Measurements from ENCODE around the gene ZNF862.
"Not testable (repeated sequence)": the region's sequence is repeated elsewhere in the genome, so short reads cannot be mapped to it uniquely, and the experiment has no call there.

The ZNF862 gene

DNA sequence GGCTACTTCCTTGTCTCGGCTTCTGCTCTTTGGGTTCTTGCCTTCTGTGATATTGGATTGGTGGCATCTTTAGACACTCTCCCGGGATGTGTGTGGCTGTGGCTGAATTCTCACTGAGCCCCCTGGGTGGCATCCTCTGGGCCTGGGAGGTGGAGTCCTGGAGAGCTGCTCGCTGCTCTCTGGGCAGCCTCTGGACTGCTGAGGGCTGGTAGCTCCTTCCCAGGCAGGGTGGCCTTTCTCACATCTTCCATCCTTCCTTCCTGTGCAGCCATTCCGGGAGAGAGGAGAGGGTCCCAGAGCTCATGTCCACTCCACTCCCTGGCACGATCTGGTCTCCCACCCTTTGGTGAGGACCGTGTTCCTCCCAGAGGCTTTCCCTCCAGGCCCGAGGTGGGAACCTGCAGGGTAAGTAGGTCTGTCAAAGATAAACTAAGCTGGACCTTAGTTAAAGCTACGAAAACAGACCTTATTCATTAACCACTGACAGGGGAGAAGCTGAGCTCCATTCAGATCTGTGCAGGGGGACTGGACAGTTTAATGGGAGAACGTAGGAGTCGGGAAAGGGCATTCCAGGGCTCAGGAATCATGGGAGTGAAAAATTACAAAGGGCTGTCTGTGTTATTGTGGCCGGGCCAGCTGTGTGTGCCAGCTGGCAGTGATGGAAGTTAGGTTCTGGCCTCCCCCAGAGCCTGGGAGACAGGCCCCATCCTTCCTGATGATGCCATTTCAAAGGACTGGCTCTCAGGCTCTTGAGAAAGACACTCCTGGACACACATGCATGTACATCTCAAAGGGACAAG lies 44.3 kb downstream of the ZNF862 start:
- no peak for FAIRE-seq

- FAIRE-seq: no peak
Measured at GRCh38 chr7:149883048-149883438, 44.9 kb downstream of the ZNF862 start.

GRCh38 chr7:149883452-149883861 lies 45.3 kb downstream of the ZNF862 start:
- peak; percentile 40 for FAIRE-seq

DNA sequence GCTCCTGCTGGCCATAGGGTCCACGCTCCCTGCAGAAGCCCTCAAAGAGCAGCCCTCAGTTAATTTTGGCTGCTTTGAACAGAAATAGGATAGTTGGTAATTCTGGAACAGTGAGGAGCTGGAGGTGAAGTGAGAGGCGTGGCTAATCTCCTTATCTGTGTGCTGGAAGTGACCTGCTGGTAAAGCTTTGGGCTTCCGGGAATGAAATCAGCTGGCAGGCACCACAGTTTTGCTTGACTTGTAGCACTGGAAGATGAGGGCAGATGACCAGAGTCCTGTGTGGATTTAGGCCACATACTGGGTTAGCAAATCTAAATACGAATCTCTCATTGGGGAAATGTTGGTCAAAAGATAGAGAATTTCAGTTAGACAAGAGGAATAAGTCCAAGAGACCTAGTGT lies 45.8 kb downstream of the ZNF862 start:
- no peak for FAIRE-seq

DNA sequence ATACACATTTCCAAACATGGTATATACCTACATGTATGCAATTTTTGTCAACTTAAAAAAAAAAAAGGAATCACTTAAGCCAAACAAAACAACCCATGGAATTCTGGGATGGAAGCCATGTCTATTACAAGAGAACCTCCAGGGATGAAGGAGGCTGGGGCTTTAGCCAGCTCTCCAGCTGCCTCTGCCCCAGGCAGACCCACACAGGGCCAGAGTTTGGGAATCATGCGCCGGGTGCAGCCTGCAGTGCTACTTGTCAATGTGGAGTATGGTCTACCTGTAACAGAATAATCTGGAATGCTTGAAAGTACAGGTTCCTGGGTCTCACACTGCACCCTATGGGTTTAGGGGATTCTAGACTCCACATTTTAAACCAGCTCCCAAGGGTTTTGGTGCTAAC lies 46.4 kb downstream of the ZNF862 start:
- no peak for FAIRE-seq

DNA sequence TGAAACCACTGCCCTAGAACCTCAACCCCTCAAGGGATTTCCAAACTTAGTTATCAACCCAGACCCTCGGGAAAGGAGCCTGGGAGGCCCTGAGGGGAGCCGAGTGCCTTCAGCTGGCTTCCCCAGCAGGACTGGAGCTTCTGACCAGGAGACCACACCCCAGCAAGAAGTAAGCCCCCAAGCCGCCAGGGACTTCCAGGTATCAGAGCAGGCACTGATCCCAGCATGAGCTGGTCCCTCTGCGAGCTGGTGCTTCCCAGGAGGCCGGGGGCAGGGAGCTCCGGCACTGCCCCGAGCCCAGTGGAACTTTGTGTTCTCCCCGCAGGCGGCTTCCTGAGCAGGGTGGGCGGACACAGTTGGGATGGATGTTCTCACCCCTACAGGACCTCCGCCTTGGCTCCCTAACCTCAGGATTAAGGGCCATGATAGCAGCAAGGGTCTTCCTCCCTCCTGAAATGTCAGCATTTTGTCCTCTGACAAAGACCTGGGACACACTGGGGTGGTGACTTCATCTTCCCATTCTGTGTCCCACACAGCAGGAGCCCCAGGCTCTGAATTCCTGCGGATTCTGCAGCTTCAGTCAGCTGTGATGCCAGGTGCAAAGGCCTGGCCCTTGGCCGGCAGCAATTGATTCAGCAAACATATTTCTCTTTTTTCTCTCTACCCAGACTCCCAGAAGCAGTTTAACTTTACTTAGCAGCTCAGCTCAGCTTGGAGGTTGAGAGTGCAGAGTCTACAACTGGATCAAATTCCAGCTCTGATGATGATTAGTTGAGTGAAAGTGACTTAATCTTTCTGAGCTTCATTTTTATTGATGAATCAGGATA lies 47.2 kb downstream of the ZNF862 start:
- FAIRE-seq: no peak

GRCh38 chr7:149886018-149886415 lies 47.8 kb downstream of the ZNF862 start:
- FAIRE-seq: no peak

- no peak for FAIRE-seq
Measured at GRCh38 chr7:149887311-149887710, 49.1 kb downstream of the ZNF862 start.

DNA sequence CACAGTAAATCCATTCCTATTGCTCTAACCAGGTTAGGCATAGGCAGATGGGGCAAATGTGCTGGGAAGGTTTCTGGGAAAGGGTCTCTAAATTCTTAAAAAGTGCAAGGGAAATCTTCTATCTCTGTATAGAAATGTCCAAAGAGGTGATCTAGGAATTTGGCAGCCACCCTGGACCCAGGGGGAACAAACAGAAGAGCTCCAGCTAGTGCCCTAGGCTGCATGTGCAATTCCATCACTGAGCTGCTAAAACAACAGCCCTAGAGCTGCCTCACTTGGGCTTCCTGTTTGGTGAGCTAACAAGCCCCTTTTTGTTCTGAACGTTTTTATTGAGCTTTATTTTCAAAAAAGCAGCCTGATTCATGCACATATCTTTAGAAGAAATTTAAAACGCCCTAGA lies 52.5 kb downstream of the ZNF862 start:
- not testable (repeated sequence) for FAIRE-seq

DNA sequence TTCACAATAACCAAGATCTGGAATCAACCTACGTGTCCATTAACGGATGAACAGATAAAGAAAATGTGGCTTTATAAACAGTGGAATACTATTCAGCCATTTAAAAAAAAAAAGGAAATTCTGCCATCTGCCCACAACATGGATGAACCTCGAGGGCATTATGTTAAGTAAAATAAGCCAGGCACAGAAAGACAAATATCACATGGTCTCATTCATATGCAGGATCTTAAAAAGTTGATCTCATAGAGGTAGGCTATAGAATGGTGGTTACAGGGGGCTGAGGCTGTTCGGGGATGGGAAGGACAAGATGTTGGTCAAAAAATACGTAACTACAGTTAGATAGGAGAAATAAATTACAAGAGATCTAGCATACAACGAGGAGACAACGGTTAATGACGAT lies 56.8 kb downstream of the ZNF862 start:
- not testable (repeated sequence) for FAIRE-seq

DNA sequence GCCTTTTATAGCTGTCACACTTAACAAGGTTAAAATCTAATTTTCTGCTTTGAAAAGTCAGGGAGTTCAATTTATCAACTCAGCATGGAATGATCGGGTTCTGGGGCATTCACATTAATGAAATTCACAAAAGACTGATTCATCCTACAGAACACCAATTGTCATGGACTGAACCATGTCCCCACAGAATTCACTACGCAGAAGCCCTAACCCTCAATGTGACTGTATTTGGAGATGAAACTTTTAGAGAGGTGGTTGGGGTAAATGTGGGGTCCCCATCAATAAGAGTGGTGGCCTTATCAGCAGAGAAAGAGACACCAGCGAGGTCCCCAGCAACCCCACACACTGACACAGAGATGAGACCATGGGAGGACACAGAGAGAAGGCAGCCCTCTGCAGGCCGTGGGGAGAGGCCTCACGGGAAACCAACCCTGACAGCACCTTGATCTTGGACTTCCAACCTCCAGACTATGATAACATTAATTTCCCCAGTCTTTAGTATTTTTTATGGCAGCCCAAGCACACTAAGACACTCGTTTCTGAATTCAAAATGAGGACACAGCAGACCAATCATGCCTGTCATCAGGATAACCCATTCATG lies 69.7 kb downstream of the ZNF862 start:
- FAIRE-seq: not testable (repeated sequence)

DNA sequence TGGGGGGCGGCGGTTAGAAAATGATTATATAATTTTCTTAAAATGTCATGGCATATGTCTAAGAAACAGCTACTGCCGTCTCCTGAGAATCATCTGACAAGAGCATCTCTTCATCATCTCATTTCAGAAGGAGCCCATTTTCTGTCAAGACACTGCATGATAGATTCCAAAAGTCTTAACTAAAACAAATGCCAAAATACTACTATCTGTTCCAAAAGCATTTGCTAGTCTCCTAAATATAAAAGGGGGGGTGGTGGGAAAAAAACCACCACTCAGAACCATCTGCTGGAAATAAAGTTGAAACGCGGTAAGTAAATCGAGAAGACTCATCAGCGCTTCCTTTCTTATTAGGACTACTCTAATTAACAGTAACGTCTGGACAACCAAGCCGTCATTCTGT lies 72.0 kb downstream of the ZNF862 start:
- FAIRE-seq: not testable (repeated sequence)

DNA sequence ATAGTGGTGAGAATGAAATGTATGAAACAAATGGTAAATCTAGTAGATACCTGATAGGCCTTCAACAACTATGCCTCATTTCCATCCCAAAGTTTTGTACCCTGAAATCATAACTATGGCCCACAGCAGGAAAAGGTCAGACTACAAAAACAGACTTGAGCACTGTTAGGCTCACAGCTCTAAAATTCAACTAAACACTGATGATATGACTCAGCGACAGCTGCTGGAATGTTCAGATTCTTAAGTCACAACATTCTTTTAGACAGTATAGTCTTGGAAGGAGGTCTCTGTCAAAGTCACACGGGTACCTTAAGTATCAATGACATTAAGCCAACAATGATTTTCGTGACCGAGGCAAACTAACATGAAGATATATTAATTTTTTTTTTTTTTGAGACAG lies 74.0 kb downstream of the ZNF862 start:
- FAIRE-seq: not testable (repeated sequence)
